Fibroblast of villous mesenchyme (primary cell): ENCODE data around the gene THSD4. TPM values are rescaled to one million over a fixed set of nuclear protein-coding genes. Genes with fewer than 3 reads are reported as not detected.

Experiments used
- DNase-seq: peaks from one replicate; pipeline ENCODE4 v3.0.0-alpha.2; 2010; ENCODE audit warnings: low read depth
- H3K4me3 ChIP-seq: 2 replicates; pipeline ENCODE4 v1.5.1; 2011; ENCODE audit warnings: low read depth, mild to moderate bottlenecking, low read length
- total RNA-seq: library from RNA; depleted of rRNA; stranded (reverse); fragments of >200 nt; gene quantifications from 2 replicates; pipeline ENCODE4 v1.2.3, GENCODE V29; 2012
- TF ChIP-seq, protein P1 (sequence below): IDR thresholded peaks from 2 replicates; pipeline ENCODE4 v1.5.1; 2012; ENCODE audit warnings: low read depth, mild to moderate bottlenecking, low read length; ENCODE audit not compliant: insufficient read depth

THSD4 gene
- total RNA-seq, 1 donor = 76.4 TPM

DNA sequence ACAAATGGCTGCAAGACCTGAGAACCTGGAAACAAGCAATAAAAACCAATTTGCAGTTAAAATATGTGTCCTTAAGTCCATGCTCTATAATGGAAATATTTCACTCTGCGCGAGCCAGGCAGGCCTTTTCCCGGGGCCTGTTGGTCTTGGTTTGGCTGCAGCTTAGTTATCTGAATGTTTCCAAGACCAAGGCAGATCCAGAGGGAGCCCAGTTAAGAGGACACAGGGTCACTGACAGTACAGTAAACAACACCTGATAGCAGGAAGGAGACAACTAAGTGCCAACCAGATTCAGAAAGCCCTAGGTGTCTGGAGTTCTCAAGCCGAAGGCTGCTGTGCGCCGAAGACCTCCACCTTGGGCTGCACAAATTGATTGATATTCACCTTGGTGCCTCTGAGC is 32.8 kb downstream of the THSD4 start:
- TF ChIP-seq, protein P1, sequence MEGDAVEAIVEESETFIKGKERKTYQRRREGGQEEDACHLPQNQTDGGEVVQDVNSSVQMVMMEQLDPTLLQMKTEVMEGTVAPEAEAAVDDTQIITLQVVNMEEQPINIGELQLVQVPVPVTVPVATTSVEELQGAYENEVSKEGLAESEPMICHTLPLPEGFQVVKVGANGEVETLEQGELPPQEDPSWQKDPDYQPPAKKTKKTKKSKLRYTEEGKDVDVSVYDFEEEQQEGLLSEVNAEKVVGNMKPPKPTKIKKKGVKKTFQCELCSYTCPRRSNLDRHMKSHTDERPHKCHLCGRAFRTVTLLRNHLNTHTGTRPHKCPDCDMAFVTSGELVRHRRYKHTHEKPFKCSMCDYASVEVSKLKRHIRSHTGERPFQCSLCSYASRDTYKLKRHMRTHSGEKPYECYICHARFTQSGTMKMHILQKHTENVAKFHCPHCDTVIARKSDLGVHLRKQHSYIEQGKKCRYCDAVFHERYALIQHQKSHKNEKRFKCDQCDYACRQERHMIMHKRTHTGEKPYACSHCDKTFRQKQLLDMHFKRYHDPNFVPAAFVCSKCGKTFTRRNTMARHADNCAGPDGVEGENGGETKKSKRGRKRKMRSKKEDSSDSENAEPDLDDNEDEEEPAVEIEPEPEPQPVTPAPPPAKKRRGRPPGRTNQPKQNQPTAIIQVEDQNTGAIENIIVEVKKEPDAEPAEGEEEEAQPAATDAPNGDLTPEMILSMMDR = no peak
- DNase-seq = no peak

DNA sequence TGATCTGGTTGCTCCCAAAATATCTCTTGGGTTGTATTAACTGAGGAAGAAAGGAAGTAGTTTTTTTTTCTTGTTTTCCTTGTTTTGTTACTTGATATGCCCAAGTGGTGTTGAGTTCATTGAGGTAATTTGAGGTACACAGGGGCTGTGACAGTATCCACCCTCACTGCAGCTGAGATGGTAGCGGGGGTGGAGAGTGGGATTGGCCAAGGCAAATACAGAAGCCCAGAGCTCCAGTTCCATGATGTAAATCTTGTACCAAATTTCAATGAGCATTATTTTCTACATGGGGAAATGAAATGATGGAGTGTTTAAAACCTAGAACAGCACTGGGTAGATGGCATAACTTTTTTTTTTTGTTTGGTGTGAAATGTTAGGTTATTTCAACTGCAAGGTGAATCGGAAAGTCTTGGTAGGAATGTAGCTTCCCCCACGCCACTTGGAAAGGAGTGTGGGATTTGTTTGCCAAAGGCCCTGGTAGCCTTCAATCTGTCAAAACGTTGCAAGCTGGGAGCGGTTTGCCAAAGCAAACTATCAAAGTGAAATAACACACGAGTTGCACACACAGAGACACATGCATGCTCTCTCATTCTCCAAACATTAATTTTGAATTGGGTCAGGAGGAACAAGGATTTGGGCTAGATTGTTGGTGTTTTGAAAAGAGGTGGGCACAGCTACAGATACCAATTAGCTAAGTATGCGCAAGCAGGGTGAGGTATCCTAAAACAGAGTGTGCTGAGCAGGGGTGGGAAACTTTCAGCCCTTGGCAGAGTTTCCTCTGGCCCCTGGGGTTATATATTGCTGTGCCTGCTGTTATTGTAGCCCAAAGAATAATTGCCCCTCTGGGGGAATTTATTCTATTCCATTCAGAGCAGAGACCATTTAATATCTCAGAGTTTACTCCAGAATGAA is 34.6 kb downstream of the THSD4 start:
- H3K4me3 ChIP-seq = no peak overlapping the region
- DNase-seq = peak; percentile 47
- TF ChIP-seq, protein P1 = no peak

More for the DNA sequence above, 32.8 kb downstream of the THSD4 start:
- H3K4me3 ChIP-seq = no peak overlapping the region

DNA sequence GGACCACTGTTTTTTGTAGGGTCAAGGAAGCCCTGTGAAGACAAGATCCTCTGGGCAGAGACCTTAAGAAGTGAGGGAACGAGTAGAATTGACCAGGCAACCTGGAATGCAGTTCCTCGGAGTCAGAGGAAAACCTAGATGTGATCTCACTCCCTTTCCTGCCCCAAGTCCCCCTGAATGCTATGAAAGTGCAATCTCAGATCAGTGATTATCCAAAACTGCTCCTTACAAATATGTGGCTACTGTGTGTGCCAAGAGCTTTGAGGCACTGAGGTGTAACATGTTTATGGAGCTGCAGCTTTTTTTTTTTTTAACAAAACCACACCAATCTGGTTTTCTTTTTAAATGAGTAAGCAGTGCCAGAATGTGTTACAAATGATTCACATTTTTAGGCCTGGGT is 35.8 kb downstream of the THSD4 start:
- H3K4me3 ChIP-seq = no peak overlapping the region
- TF ChIP-seq, protein P1 = no peak
- no peak for DNase-seq

DNA sequence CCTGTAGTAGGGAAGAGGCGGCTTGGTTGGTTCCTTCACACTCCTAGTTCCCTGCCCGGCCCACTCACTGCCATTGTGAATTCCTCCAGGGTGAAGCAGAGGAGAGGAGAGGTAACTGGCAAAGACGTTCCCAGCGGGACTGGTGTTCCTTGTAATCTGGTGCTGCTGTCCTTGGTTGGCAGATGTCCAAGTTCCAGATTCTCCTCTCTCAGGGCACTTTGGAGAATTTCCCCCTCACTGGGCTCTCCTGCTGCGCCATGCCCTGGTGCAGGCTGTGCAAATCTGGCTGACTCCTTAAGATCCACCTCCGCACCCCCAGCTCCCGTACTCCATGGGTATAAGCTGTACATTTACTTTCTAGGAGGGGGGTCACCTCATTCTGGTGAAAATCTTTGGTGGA is 37.3 kb downstream of the THSD4 start:
- TF ChIP-seq, protein P1 = no peak
- no peak overlapping the region for H3K4me3 ChIP-seq
- DNase-seq = no peak

DNA sequence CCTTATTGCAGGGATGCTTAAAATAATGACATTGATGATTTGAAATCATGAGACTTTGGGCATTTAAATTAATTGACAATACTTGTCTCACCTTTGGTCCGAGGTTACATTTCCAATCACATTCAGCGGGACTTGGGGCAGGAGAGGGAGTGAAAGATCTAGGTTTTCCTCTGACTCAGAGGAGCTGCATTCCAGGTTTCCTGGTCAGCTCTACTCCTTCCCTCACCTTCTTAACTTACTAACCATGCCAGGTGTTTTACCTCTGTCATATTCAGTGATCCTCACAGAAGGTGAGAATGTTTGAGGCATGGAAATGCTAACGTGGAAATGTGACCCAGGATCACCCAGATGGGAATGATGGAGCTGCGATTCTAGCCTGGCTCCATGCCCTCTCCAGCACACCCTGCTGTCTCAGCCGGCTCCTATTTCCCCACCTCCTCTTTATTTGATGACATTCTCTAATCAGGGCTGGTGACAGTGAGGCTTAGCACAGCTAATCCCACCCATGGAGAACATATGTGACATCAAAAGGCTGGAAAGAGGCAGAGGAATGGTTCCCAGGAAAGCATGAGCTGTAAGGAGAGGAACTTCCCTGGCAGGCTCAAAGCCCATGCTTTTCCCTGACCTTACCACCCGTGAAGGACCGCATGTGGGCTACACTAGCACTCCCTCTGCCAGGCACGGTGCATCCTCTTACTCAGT is 38.7 kb downstream of the THSD4 start:
- TF ChIP-seq, protein P1 = no peak
- peak; percentile 21 for DNase-seq
- no peak overlapping the region for H3K4me3 ChIP-seq

DNA sequence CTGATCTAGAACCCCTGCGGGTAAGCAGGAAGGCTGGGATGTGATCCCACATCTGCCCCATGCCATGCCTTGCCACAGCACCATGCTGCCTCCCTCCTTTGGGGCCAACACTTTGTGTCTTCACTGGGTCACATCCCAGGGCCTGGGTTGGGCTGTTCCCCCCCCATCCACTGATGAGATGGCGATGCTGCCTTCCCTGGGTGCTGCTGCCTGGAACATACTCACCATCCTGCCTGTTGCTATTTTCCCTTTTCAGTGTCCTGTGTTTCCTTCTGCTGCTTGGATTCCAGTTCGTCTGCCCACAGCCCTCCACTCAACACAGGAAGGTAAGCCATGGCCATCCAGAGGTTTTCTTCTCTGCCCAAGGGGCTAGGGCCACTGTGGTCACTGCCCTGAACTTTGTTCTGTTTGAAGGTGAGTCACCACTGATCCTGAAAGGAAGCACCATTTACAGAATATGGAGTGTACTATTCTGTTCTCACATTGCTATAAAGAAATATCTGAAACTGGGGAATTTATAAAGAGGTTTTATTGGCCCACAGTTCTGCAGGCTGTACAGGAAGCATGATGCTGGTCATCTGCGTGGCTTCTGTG is 39.4 kb downstream of the THSD4 start:
- DNase-seq = no peak
- TF ChIP-seq, protein P1 = no peak

More for the DNA sequence above, 39.4 kb downstream of the THSD4 start:
- no peak overlapping the region for H3K4me3 ChIP-seq
